22Rv1 (cell line): Measurements from ENCODE around the gene SSX4.
"Not testable (repeated sequence)": the region's sequence is repeated elsewhere in the genome, so short reads cannot be mapped to it uniquely, and the experiment has no call there.

Source experiments
- ZFX ChIP-seq: fragments of 450-650 bp; IDR thresholded peaks from 2 replicates; pipeline ENCODE4 v1.6.1; 2017; ENCODE audit warnings: antibody characterized with exemption, borderline replicate concordance
- TF ChIP-seq, protein P1 (sequence below): fragments of 450-650 bp; IDR thresholded peaks from 2 replicates; pipeline ENCODE4 v1.5.1; 2017; ENCODE audit warnings: mild to moderate bottlenecking

DNA sequence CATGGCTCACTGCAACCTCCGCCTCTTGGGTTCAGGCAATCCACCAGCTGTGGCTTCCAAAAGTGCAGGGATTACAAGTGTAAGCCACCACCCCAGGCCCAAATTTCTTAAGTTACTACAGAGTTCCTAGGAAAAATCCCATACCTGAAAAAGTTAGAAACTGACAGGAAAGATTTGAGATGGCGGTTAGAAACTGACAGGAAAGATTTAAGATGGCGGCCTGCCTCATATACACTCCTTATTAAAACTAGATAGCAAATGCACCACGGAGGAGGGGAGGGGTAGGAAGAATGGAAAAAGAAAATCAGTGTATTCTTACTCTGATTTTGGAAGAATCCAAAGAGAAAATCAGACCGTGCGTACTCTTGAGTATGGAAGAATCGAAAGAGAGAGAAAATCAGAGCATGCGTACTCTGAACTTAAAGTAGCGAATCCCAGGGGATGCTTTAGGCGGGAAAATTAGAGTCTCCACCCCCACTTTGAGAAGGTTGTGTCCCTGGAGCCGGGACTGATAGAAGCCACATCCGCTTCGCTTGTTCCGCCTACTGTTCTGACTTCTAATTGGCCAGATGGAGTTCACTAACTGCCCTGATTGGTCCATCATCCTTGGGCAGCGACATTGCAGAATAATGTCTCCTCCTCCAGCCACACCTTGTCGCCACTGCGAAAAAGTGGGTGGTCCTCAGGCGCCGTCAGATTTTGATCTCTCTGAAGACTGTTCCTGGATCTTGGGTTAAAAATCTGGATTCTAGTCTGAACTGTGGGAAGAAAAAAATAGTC lies 26.8 kb upstream of the SSX4 start, which contains the start of gene SSX3:
- TF ChIP-seq, protein P1, sequence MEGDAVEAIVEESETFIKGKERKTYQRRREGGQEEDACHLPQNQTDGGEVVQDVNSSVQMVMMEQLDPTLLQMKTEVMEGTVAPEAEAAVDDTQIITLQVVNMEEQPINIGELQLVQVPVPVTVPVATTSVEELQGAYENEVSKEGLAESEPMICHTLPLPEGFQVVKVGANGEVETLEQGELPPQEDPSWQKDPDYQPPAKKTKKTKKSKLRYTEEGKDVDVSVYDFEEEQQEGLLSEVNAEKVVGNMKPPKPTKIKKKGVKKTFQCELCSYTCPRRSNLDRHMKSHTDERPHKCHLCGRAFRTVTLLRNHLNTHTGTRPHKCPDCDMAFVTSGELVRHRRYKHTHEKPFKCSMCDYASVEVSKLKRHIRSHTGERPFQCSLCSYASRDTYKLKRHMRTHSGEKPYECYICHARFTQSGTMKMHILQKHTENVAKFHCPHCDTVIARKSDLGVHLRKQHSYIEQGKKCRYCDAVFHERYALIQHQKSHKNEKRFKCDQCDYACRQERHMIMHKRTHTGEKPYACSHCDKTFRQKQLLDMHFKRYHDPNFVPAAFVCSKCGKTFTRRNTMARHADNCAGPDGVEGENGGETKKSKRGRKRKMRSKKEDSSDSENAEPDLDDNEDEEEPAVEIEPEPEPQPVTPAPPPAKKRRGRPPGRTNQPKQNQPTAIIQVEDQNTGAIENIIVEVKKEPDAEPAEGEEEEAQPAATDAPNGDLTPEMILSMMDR = not testable (repeated sequence)
- not testable (repeated sequence) for TF ChIP-seq ZFX
